ENCODE results near the gene ABCC11. TPM values are rescaled to one million over a fixed set of nuclear protein-coding genes. Genes with fewer than 3 reads are reported as not detected.

Gene ABCC11
- total and polyA plus RNA-seq, 2 of the 13 experiments (the other 11 are each of a cell fraction or from before 2014, with no cell fraction given): 1.0 to 1.4 TPM

DNA sequence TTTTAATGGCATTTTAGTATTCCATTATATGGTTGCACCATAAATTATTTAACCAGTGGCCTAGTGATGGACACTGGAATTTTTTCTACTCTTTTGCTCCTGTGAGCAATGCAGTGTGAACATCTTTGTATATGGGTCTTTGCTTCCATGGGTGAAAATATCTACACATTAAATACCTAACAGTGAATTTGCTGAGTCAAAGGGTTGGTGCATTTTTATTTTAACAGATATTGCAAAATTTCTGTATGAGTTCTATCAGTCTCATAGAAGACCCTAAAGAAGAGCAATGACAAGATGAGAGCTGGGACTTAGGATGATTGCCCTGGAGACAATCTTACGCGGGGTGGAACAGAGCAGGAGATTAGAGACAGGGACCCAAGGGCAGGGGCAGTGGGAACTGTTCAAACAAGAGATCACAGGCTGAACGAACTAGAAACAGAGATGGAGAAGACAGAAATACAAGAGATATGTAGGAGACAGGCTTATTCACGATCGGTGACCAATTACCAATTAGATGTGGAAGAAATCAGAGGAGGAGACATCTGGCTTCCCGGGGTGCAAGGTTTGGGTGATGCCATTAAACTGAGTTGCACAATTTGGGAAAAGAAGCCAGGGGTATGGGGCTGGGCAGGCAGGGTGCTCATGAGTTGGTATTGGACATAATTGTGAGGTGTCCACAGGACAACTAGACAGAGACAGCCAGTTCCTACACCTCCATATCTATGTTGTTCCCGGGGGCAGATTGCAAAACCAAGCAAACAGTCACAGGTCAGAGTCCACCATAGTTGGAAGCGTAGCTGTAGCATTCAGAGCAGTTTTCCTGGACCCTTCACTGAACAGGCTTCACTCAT is 43.1 kb downstream of the ABCC11 start (continued):
- TF ChIP-seq ZNF691 (CRISPR knock-in tag; IDR thresholded peaks at IDR 0.05; ENCODE audit: borderline replicate concordance, low read depth): peak; percentile 85; the same call in 1 of the 2 replicates
- TF ChIP-seq ZBTB1 (CRISPR knock-in tag; IDR thresholded peaks at IDR 0.05; ENCODE audit: borderline replicate concordance): peak; percentile 14; the same call in 1 of the 2 replicates
- TF ChIP-seq ELF1 (CRISPR knock-in tag; IDR thresholded peaks at IDR 0.05): peak; percentile 62
- no peak for TF ChIP-seq ZNF432 (CRISPR knock-in tag; IDR thresholded peaks at IDR 0.05; ENCODE audit: borderline replicate concordance)
- peak; percentile 79; the same call in 1 of the 2 replicates for TF ChIP-seq ZNF3 (CRISPR knock-in tag; IDR thresholded peaks at IDR 0.05)
- no peak for TF ChIP-seq TIGD3 (CRISPR knock-in tag; IDR thresholded peaks at IDR 0.05; ENCODE audit: borderline replicate concordance)
- TF ChIP-seq ZNF350 (CRISPR knock-in tag; IDR thresholded peaks at IDR 0.05; ENCODE audit: borderline replicate concordance, low read depth): peak; percentile 78; the same call in 1 of the 2 replicates
- no peak for TF ChIP-seq SUZ12 (IDR thresholded peaks at IDR 0.05; ENCODE audit: low read depth, low read length)
- TF ChIP-seq HNF4G (IDR thresholded peaks at IDR 0.05; ENCODE audit: borderline replicate concordance, low read depth, low read length): peak; percentile 100
- TF ChIP-seq HNF4G (CRISPR knock-in tag; IDR thresholded peaks at IDR 0.05; ENCODE audit: borderline replicate concordance, low read depth): peak; percentile 99
- peak; percentile 95 for TF ChIP-seq NCOA2 (CRISPR knock-in tag; IDR thresholded peaks at IDR 0.05)
- peak; percentile 88 for TF ChIP-seq JUND (CRISPR knock-in tag; IDR thresholded peaks at IDR 0.05)
- TF ChIP-seq SMARCC2 (IDR thresholded peaks at IDR 0.05): peak; percentile 72
- TF ChIP-seq ZNF615 (CRISPR knock-in tag; IDR thresholded peaks at IDR 0.05; ENCODE audit: borderline replicate concordance): no peak
- TF ChIP-seq, protein P1, sequence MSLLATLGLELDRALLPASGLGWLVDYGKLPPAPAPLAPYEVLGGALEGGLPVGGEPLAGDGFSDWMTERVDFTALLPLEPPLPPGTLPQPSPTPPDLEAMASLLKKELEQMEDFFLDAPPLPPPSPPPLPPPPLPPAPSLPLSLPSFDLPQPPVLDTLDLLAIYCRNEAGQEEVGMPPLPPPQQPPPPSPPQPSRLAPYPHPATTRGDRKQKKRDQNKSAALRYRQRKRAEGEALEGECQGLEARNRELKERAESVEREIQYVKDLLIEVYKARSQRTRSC (CRISPR knock-in tag; IDR thresholded peaks at IDR 0.05; ENCODE audit: low read depth): no peak
- TF ChIP-seq GLI4 (CRISPR knock-in tag; IDR thresholded peaks at IDR 0.05; ENCODE audit: borderline replicate concordance): no peak
- peak; percentile 74 for TF ChIP-seq POLR2AphosphoS5 (IDR thresholded peaks at IDR 0.05; ENCODE audit: low read depth, low read length)
- TF ChIP-seq ZNF574 (CRISPR knock-in tag; IDR thresholded peaks at IDR 0.05): peak; percentile 82
- peak; percentile 76; the same call in 1 of the 2 replicates for TF ChIP-seq SMYD3 (CRISPR knock-in tag; IDR thresholded peaks at IDR 0.05)
- no peak for TF ChIP-seq ZNF513 (CRISPR knock-in tag; conservative IDR thresholded peaks at IDR 0.05)
- peak; percentile 92 for TF ChIP-seq ZNF264 (CRISPR knock-in tag; IDR thresholded peaks at IDR 0.05)
- TF ChIP-seq NR2F2 (IDR thresholded peaks at IDR 0.05; ENCODE audit: borderline replicate concordance, low read depth): no peak; the same call in 1 of the 2 replicates

Data from HepG2 (cell line).